GM19438 (cell line): Measurements from ENCODE around the gene MAGEA1.
"Not testable (repeated sequence)": the region's sequence is repeated elsewhere in the genome, so short reads cannot be mapped to it uniquely, and the experiment has no call there.

Experiments
- ATAC-seq: cut with Tn5 transposase; IDR thresholded peaks from one replicate; pipeline ENCODE4 v1.9.1; 2021; ENCODE audit warnings: low read depth; ENCODE audit not compliant: unreplicated experiment

MAGEA1 gene, protein sequence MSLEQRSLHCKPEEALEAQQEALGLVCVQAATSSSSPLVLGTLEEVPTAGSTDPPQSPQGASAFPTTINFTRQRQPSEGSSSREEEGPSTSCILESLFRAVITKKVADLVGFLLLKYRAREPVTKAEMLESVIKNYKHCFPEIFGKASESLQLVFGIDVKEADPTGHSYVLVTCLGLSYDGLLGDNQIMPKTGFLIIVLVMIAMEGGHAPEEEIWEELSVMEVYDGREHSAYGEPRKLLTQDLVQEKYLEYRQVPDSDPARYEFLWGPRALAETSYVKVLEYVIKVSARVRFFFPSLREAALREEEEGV

DNA sequence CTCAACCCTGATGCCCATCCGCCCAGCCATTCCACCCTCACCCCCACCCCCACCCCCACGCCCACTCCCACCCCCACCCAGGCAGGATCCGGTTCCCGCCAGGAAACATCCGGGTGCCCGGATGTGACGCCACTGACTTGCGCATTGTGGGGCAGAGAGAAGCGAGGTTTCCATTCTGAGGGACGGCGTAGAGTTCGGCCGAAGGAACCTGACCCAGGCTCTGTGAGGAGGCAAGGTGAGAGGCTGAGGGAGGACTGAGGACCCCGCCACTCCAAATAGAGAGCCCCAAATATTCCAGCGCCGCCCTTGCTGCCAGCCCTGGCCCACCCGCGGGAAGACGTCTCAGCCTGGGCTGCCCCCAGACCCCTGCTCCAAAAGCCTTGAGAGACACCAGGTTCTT lies at the start of gene MAGEA1:
TSS of gene MAGEA1 (plus strand) at position 154 of the 400 bp plus-strand sequence. CDS start 3,106 bp downstream, outside the sequence.
- ATAC-seq = no peak

DNA sequence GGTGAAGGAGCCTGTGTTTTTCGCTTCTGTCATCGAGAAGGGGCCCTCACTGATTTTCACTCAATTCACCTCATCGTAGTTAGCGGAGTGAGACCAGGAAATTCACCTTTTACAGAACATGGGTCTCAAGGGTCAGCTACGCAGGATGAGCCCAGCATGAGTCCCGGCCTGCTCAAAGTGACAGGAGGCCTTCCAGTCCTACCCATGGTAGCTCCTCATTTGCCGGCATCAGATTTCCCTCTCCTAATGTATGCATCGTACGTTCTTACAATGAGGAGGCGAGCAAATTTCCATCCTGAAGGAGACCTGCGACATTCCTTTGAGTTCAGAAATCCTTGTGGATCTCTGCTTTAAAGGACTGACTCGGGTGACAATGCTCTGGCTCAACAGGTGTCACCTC lies 46.2 kb upstream of the MAGEA1 start:
- not testable (repeated sequence) for ATAC-seq

DNA sequence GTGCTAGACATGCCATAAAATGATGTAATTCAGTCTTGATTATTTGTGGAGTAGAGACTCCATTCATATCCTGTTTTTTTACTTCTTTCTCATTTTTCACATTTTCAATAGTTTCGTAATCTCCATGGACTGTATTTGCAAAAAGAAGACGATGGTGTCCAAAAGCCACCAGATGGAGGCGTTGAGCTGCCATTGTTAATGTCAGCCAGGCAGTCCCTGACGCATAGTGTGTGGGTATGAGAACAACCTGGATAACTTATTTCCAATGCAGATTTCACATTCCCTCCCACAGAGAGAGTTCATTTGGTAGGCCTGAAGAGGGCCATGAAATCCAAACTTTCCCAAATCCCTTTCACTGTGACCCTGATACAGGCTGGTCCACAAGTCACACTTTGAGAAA lies 40.0 kb upstream of the MAGEA1 start:
- ATAC-seq = not testable (repeated sequence)

DNA sequence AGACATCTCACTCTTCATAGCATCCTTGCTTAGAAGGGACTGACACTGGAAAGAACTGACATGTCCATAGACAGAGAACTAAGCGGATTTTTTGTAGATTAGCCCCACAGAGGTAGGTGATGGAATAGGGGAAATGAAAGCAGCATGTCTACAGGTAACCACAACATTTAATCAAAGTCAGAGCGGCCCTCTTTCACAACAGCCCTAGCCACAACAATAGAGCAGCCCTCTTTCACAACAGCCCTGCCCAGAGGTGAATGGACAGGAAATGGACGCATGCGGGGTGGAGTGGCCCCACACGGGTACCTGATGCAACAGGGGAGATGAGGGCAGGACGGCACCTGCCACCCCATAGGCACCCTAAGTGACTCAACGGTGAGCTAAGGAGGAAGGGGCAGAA lies 32.8 kb upstream of the MAGEA1 start:
- not testable (repeated sequence) for ATAC-seq

DNA sequence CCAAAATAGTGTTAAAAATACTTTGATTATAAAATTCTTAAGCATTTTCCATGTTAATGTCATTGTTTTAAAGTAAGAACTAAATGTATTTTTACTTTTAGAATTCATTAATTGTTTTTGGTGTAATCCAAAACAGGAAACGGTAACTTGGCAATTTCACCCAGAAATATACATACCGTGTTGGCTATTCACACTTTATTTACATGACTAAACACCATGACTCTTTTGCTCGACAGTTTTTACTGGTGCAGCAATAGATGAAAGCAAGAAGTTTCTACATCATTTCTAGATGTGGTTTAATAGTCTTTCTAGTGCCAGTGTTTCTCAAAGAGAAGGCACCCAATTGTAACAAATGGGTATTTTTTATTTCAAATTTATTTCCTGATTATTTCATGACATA lies 25.6 kb upstream of the MAGEA1 start:
- no peak for ATAC-seq

DNA sequence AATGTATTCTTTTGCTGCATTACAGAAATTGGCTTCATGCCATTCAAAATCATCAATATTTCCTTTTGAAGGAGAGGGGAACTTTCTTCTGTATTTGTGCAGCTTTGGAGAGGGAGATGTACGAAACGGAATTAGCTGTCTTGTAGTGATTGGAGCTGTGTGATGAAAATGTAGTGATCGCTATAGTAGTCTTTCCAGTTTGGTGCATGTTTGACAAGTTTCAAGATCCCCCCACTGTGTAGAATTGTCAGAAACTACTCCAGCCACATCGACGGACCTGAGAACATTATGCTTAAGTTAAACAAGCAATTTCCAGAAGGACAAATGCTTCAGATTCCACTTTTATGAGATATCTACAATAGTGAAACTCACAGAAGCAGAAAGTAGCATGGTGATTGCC lies 21.6 kb upstream of the MAGEA1 start:
- no peak for ATAC-seq

DNA sequence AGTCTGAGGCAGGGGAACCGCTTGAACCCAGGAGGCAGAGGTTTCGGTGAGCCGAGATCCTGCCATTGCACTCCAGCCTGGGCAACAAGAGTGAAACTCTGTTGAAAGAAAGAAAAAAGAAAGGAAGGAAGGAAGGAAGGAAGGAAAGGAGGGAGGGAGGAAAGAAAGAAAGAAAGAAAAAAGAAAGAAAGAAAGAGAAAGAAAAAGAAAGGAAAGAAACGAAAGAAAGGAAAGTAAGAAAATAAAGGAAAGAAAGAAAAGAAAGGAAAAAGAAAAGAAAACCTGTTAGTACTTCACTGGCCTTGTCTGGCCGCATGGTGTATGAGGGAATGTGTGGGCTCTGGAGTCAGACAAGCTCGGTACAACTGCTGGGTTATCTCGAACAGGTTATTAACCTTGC lies 20.8 kb upstream of the MAGEA1 start:
- ATAC-seq = no peak

DNA sequence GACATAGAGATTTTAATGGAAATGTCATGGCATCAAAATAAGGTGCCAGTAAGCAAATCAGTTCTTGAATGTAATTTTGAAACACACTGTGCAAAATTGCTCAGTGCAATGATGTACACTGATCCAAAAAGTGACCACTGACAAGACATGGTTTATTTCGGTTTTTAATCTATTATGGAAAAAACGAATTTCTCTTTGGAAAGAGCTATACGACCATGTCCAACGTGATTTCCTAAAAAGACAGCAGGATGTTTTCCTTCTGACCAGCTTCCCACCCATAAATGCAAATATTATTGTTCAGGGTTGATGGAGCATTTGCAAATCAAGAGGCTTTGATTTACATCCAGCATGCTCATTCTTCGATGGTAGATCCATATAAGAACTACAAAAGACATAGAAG lies 17.1 kb upstream of the MAGEA1 start:
- ATAC-seq = no peak

DNA sequence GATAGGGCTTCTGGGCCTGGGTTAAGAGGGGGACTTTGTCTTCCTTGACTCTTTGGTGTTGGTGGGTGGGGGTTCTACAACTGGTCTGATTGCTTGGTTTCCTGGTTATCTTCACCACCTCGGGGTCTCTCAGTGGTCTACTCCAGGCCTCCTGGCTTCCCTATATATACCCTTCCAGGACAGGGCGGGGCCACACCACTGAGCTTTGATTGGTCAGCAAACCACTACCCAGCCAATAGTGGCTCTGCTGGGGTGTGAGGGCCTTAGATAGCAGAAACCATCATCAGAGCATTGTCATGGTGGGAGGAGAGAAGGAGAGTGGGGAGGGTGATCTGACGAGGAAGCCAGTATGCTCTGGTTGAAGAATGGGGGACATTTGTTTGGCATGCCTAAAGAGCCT lies 14.4 kb upstream of the MAGEA1 start:
- ATAC-seq = no peak

DNA sequence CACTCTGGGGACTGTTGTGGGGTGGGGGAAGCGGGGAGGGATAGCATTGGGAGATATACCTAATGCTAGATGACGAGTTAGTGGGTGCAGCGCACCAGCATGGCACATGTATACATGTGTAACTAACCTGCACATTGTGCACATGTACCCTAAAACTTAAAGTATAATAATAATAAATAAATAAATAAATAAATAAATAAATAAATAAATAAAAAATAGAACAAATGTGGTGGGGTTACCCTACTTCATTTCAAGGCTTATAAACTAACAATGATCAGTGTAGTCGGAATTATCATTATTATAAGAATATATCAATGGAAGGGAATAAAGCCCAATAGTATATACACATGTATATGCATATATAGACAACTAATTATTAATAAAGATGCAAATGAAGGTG lies 10.7 kb upstream of the MAGEA1 start:
- not testable (repeated sequence) for ATAC-seq

DNA sequence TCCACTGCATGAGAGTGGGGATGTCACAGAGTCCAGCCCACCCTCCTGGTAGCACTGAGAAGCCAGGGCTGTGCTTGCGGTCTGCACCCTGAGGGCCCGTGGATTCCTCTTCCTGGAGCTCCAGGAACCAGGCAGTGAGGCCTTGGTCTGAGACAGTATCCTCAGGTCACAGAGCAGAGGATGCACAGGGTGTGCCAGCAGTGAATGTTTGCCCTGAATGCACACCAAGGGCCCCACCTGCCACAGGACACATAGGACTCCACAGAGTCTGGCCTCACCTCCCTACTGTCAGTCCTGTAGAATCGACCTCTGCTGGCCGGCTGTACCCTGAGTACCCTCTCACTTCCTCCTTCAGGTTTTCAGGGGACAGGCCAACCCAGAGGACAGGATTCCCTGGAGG lies 2.7 kb downstream of the MAGEA1 start:
- ATAC-seq = no peak

DNA sequence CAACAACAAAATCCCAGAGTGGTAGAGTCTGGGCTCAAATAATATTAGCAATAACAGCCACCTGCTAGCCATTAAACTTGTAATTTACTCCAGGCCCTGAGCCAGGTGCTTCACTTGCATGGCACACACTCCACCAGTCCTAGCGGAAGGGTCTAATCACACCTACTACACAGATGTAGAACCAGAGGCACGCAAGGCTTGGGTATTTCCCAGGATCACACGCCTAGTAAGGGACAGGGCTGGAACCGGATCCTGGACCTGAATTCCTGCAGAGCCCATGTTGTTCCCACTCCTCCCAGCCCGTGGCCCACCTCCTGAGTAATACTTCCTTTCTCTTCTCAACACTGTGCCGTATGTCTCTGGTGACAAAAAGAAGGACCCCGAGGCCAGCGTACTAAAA lies 5.7 kb downstream of the MAGEA1 start:
- no peak for ATAC-seq

DNA sequence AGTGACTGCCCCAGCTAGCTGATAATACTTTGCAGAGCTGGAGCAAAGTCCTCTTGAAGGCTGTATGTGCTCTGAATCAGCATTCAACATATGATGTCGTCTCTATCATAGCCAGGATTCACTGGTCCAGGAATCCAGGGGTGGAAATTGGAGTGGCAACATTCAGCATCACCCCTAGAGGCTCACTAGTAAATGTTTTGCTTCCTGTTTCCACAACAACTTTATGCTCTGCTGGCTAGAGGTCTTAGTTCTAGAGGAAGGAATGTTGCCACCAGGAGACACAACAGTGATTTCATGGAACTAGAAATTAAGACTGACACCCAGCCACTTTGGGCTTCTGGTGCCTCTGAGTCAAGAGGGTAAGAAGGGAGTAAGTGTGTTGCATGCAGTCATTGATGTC lies 11.3 kb downstream of the MAGEA1 start:
- no peak for ATAC-seq

DNA sequence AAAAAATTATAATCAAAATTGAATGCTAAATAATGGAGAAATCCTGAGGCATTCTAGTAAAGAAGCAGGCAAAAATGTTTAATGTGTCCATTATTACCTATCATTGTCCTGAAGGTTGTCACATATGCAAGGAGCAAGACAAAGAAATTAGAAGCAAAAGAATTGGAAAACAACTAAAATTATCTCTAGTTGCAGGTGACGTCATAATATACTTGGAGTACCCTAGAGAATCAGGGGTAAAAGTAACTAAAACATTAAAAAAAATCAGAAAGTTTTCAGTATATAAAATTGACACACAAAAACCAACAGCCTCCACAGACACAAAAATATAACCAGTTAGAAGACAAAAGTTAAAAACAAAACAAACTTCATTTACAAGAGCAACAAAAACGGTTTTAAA lies 21.4 kb downstream of the MAGEA1 start:
- no peak for ATAC-seq

DNA sequence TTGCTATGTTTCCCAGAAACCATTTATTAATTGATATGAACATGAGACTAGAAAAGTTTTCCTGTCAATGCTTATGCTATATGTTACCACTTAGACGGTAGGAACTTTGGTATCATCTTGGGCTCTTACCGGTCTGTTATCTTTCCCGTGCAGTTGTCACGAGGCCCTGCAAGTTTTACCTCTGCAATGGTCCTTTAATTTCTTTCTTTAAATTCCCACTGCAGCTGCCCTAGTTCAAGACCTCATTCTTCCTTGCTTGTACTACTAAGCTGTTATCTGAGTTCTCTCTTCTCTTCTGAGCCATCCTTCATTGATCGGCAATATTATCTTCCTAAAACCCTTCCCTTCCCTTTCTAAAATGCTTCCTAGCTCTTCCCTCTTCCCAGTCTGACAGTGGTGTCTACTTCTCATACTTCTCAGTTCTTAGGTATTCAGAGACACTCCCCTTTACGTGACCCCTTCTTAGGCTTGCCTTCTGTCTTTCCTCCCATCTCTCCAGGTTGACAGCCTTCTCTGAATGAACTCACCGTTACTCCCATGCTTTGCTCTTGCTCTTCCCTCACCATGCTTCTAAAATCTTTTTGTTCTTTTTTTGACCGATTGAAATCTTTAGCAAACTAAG lies 27.5 kb downstream of the MAGEA1 start:
- no peak for ATAC-seq

DNA sequence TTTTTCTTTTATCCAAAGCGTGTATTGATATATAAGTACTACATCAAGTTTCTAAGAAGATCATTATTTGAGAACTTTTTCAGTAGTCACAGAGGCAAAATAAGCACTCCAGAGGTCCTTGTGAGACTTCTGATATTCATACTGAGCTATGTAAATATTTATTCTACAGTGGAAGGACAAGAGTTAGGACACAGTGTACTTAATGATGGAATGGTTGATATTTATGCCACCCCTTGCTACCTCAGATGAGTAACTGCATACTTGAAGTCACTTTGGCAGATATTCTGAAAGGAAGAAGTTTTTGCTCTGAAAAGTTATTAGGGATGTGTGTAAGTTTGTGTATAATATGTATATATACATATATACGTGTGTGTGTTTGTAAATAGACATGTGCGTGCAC lies 30.3 kb downstream of the MAGEA1 start:
- no peak for ATAC-seq

DNA sequence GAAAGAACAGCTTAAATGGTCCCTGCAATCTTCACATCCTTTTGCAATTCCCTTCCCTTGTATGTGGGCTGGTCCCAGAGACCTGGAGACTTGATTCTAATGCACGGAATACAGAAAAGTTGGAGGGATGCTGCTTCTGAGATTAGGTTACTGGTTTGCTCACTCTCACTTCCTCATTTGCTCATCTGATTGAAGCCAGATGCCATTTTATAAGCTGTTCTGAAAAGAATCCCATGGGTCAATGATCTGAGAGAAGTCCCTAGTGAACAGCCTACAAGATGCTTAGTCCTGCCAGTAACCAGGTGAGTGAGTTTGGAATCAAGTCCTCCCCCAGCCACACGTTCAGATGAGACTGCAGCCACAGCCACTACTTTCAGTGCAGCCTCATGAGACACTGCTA lies 35.9 kb downstream of the MAGEA1 start:
- no peak for ATAC-seq

DNA sequence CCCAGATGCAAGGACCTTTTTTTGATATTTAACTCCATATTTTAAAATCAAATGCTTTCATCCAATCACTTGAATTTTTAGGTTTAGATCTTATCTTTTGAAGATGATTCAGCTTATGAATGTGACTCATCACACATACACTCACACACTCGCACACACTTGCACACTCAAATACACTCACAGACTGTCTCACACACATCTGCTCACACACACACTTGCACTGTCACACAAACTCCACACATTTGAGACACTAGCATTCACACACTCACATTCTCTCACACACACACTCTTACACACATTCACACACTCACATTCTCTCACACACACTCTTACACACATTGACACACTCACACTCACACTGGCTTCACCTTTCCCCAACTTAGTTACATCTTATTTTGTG lies 37.8 kb downstream of the MAGEA1 start:
- no peak for ATAC-seq

DNA sequence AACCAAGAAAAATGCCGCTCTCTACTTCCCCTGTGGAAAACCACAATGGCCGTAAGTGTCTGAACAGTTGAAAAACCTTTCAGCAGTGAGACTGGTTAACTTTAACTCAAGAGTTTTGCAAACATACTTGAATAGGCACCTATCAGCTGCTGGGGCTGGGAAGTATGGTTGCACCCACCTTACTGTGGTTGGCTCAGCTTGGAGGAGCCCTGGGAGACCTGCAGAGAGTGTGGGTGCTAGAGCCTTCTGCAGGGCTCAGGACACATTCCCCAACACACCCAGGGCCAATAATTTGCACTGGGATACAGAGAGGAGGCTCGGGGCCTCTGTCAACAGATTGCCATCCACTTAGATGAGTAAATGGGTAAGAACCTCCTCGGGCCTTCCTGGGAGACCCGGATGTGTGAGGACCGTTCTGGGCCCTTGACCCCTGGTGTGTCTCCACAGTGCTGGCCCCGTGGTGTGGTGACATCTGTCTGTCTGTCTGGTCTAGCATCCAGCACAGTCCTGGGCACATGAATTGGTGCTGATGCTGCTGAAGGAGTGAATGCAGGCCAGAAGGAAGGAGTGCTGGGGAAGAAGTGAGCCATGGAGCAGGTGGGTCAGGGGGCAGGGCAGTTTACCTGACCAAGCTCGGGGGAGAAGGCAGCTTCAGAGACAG lies 46.5 kb downstream of the MAGEA1 start:
- no peak for ATAC-seq

DNA sequence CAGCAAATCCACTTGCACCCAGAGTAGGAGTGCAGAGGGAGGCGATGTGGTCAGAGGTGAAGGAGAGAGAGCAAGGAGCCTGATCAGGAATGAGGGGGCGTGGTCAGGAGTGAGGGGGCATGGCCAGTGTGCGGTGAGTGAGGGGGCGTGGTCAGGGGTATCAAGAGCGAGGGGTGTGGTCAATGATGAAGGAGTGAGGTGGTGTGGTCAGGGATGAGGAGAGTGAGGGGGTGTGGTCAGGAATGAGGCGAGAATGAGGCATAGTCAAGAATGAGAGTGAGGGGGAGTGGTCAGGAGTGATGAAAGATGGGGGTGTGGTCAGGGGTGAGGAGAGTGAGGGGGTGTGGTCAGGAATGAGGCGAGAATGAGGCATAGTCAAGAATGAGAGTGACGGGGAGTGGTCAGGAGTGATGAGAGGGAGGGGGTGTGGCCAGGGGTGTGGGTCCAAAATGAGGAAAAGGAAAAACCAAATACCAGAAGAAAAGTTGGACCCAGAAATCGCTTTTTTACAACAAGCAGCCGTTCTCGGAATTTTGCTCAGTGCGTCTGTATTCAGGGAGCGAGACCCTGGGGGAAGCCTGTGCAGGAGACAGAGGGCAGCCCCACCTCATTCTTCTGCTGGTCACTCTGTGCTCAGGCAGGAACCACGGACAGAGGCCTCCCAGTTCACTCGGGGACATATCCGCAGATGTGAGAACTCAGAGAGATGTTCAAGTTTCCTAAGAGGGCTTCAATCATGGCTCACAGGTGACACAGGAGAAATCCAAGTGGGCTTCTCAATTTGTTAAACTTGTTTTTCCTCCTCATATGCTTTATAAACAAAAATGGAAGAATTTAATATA lies 47.5 kb downstream of the MAGEA1 start:
- ATAC-seq = no peak
